Measurements from ENCODE around the gene DCK.
"Not testable (repeated sequence)": the region's sequence is repeated elsewhere in the genome, so short reads cannot be mapped to it uniquely, and the experiment has no call there.

Gene DCK

DNA sequence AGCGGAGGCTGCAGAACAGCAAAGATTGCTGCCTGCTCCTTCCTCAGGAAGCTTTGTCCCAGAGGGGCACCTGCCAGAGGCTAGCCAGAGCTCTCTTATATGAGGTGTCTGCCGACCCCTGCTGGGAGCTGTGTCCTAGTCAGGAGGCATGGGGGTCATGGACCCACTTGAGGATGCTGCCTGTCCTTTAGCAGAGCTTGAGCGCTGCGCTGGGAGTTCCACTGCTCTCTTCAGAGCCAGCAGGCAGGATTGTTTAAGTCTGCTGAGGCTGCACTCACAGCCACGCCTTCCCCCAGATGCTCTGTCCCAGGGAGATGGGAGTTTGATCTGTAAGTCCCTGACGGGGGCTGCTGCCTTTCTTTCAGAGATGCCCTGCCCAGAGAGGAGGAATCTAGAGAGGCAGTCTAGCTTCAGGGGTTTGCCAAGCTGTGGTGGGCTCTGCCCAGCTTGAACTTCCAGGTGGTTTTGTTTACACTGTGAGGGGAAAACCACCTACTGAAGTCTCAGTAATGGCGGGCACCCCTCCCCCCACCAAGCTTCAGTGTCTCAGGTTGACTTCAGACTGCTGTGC, 10.9 kb downstream of the DCK start:
- no peak for DNase-seq

GRCh38 chr4:71005025-71005424, 11.6 kb downstream of the DCK start:
- not testable (repeated sequence) for DNase-seq

DNA sequence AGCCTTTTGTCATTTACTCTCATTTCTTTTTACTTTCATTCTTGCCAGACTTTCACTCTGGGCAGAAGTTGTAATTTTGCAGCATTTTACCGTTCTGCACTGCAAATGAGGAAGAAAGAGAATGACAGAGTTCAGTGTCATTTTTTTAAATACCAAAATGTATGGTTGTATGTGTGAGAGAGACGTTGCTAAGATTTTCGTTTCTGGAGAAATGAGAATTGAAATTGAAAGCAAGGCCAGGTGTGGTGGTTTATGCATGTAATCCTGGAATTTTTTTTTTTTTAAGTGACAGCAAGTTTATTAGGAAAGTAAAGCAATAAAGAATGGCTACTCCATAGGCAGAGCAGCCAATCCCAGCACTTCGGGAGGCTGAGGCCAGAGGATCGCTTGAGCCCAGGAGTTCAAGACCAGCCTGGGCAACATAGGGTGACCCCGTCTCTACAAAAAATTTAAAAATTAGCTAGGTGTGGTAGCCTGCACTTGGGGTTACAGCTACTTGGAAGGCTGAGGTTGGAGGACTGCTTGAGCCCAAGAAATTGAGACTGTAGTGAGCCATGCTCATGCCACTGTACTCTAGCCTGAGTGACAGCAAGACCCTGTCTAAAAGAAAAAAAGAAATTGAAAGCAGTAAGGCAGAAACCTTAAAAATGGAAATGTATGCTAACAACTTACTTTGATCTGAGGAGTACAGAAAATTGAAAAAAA, 12.9 kb downstream of the DCK start:
- no peak for DNase-seq

DNA sequence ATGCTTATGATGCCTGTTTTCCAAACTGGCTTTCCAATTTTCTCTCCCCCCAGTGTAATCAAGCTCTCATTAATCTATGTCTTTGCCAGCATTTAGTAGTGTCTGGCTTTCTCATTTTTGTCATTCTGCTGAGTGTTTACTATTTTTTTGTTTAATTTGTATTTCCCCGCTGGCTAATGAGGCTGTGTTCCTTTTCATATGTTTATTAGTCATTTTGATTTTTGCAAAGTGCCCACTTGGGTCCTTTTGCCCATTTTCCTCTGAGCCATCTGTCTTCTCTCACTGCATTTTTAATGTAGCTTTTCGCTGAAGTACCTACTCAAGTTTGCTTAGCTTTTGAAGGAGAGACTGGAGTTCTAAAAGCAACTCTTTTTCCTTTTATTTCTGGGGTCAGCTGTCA, 14.7 kb downstream of the DCK start:
- no peak for DNase-seq

DNA sequence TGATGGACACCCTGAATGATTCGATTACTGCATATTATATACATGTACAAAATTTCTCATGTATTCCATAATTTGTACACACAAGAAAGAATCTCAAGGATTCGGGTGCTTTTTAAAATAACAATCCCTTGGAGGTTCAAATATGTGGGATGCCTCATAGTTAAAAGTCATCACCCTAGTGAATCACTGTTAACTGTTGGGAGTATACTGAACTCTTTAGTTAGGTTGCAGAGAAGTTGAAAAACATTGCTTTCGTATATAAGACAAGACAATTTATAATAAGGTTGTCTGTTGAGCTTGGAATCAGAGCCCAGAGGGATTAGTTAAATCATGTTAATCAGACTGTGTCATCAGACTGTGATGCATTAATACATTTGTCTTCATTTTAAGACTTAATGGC, 15.6 kb downstream of the DCK start:
- DNase-seq, result no peak

- DNase-seq, result no peak
These were observed 16.6 kb downstream of the DCK start for GRCh38 chr4:71009890-71010588.

GRCh38 chr4:71011451-71011850, 18.0 kb downstream of the DCK start:
- no peak for DNase-seq

DNA sequence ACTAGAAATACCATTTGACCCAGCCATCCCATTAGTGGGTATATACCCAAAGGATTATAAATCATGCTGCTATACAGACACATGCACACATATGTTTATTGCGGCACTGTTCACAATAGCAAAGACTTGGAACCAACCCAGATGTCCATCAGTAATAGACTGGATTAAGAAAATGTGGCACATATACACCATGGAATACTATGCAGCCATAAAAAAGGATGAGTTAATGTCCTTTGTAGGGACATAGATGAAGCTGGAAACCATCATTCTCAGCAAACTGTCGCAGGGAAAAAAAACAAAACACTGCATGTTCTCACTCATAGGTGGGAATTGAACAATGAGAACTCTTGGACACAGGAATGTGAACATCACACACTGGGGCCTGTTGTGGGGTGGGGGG, 23.9 kb downstream of the DCK start:
- not testable (repeated sequence) for DNase-seq

GRCh38 chr4:71020611-71021010, 27.2 kb downstream of the DCK start:
- no peak for DNase-seq

GRCh38 chr4:71025654-71026053, 32.2 kb downstream of the DCK start:
- no peak for DNase-seq

DNA sequence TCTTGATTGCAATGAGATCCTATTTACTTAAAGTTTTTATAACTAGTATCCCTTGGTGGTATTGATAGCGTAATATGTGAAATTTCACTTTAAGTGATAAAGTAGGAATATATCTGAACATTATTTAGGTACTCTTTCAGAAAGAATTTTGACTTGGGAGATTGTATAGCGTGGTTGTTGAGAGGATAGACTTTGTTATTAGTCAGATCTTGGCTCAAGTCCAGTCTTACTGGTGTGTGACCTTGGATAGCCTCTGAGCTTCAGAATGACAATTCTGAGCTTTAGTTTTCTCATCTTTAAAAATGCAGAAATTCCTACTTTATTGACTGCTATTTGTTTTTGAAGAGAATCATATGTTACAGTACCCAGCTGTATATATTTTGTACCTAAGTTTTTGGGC, 32.6 kb downstream of the DCK start:
- DNase-seq, result no peak

DNA sequence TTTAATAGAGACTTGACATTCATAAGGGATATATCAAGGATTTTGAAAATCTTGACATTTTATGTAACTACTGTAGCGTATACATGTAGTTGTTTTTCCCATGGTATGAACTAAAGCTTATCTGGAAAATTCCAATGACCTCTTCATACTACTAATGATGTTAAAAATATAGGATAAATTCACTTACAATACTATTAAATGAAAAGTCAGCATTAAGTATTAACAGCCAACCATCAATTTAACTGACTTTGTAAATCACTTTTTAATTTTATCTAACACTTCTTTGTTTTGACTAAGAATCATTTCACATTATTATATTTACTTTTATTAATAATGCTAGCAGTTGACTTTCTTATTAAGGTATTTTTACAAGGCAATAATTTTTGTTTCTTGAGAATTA, 34.2 kb downstream of the DCK start:
- no peak for DNase-seq

DNA sequence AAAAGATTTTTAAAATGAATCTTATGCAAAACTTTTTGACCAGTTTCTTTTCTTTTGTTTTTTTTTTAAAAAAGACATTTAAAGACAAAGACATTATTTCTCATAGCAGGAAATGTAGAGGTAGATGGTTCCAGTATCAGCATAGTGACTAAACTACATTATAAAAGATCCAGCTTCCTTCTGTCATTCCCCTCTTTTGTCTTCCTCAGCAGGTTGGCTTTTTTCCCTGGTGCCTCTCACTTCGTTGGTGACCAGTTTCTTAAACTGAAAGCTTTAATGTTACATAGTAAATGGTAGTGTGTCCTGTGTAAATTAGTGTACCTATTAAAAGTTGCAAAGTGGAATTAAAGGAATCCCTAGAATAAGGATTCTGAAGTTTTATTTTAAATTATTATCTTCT, 36.1 kb downstream of the DCK start:
- DNase-seq, result no peak

- not testable (repeated sequence) for DNase-seq
These were observed 38.7 kb downstream of the DCK start for GRCh38 chr4:71032106-71032505.

- DNase-seq, result no peak
These were observed 51.8 kb downstream of the DCK start for GRCh38 chr4:71045256-71045655.

GRCh38 chr4:71049395-71049794, 55.9 kb downstream of the DCK start:
- no peak for DNase-seq

DNA sequence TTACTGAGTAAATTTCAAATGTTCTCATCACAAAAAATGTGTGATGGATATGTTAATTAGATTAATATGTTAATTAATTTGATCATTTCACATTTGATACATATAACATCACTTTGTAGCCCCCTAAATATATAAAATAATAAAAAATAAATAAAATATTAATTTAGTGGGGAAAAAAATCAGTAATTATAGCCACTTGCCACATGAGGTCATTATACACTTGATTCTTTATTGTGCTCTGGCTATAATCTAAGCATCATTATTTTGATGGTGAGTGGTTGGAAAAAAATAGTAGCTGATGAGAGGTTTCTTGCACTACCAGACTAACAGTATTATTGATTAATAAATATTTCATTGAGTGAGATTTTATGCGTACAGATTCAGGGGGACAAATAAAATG, 57.4 kb downstream of the DCK start:
- DNase-seq, result no peak

DNA sequence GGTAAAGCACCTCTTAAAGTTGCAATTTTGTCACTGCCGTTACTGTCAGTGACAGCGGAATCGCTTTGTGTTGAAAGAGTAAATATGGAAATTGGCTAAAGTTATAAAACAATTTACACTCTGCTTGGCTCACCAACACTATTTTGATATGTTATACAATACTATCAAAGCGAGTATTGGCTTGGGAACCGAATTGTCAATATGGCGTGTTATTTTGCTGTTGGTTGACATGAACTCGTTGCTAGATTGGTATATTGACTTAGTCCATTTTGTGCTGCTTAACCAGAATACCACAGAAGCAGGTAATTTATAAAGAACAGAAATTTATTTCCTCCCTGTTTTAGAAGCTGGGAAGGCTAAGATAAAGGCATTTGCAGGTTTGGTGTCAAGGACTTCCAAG, 58.6 kb downstream of the DCK start:
- no peak for DNase-seq

DNA sequence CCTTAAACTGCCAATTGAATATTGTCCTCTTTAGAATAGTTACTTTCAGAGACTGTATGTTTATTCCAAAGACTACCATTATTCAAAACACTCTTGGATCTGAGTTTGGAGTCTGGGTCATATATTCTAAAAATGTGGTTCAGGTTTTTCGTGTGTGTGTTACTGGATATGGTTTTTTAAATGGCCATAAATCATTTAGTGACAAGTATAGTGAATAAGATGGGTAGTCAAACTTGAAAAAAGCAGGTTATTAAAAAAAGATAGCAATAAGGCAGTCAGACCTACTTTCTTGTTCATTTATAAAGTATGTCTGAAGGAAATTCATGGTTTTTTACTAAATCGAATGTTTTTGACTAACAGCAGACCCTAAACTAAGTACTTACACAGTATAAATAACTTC, 59.3 kb downstream of the DCK start:
- DNase-seq, result no peak

- not testable (repeated sequence) for DNase-seq
These were observed 60.2 kb downstream of the DCK start for GRCh38 chr4:71053613-71054012.

- not testable (repeated sequence) for DNase-seq
These were observed 66.1 kb downstream of the DCK start for GRCh38 chr4:71059573-71059972.

DNA sequence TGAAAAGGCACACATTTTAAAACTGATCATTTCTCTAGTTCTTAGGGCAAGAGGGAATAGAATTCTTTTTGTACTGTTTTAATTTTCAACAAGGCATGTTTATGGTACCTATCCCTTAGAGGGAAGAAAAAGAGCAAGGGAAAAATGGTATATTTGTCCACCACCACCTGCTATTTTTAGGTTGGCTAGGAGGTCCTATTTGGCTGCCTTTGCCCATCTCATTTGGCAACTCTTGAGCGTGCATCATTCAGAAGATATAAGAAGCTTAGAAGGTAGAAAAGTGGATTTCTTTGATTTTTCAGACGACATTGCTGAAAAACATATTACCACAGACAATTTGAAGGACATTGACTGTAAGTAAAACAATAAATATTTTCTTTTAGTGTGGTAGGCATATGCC, 69.0 kb downstream of the DCK start:
- DNase-seq, result no peak

DNA sequence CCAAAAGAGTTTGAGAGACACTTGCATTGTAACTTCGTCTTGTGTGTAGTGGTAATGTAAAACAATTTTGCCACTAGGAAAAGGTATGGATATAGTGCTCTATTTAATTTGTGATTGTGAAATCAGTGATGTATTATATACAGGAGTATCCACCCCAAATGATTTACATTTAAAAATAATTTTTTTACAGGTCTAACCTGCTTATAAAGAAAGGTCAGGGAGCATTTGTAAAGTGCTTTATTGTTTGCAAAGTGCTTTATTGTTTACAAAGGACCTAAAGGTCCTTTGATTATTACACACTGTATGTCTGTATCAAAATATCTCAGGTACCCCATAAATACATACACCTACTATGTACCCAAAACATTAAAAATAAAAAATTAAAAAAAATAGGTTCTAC, 70.3 kb downstream of the DCK start:
- DNase-seq, result no peak

DNA sequence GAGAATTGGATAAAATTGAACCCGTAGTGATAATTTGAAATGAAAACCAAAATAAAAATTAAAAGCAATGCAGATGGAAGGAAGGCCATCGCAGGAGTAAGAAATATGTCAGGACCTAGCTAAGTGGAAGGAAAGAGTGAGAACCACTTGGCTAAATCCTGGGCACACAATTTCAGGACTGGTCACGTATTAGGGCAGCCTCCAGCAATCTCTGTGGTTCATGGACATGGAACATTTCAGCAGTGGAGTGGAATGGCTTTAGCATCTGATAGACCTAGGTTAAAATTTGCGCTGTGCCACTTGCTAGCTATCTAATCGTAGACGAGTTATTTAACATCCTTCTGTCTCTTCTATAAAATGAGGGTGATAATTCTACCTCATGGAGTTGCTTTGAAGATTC, 71.1 kb downstream of the DCK start:
- DNase-seq, result no peak
